Measurements from ENCODE around the gene DSCAML1. TPM values are rescaled to one million over a fixed set of nuclear protein-coding genes. Genes with fewer than 3 reads are reported as not detected.

The DSCAML1 gene
- total RNA-seq, 2 donors from 2014 or later, result 0.21 to 0.41 TPM

GRCh38 chr11:117837070-117837776 is 40.2 kb upstream of the DSCAML1 start:
- Histone ChIP-seq H3K4me1 (ENCODE audit: control insufficient read depth in 1 of 2, low read depth in 2 of 2) (no peaks in the 10 kb centered on the region), H3K9me3 (no peaks in the 10 kb centered on the region), H3K27ac (no peak overlapping the region), H3K4me3 (no peak overlapping the region), H3K36me3 (no peaks in the 10 kb centered on the region), H3K27me3 (replicated peaks; ENCODE audit: insufficient read depth) (no peaks in the 10 kb centered on the region)
- no peak for TF ChIP-seq CTCF (IDR thresholded peaks at IDR 0.05)
- ATAC-seq (ENCODE audit: insufficient number of reproducible peaks, low FRiP score, low read depth) (no peak), DNase-seq (ENCODE audit: low spot score) (no peak)

GRCh38 chr11:117836077-117836960 is 39.3 kb upstream of the DSCAML1 start:
- H3K4me1 ChIP-seq (ENCODE audit: control insufficient read depth in 1 of 2, low read depth in 2 of 2), result no peaks in the 10 kb centered on the region
- H3K27ac ChIP-seq, result no peak overlapping the region
- ATAC-seq (ENCODE audit: insufficient number of reproducible peaks, low FRiP score, low read depth) (no peak), DNase-seq (ENCODE audit: low spot score) (no peak)
- H3K36me3 ChIP-seq, result no peaks in the 10 kb centered on the region
- H3K9me3 ChIP-seq, result no peaks in the 10 kb centered on the region
- no peak overlapping the region for H3K4me3 ChIP-seq
- no peak for TF ChIP-seq CTCF (IDR thresholded peaks at IDR 0.05)
- no peaks in the 10 kb centered on the region for H3K27me3 ChIP-seq (replicated peaks; ENCODE audit: insufficient read depth)

- Histone ChIP-seq H3K4me3 (no peak overlapping the region), H3K36me3 (no peaks in the 10 kb centered on the region), H3K9me3 (no peaks in the 10 kb centered on the region), H3K27me3 (replicated peaks; ENCODE audit: insufficient read depth) (no peaks in the 10 kb centered on the region), H3K4me1 (ENCODE audit: control insufficient read depth in 1 of 2, low read depth in 2 of 2) (no peaks in the 10 kb centered on the region), H3K27ac (no peak overlapping the region)
- DNase-seq (ENCODE audit: low spot score), result no peak
- ATAC-seq (ENCODE audit: insufficient number of reproducible peaks, low FRiP score, low read depth), result no peak
- TF ChIP-seq CTCF (IDR thresholded peaks at IDR 0.05), result no peak
Measured at GRCh38 chr11:117835576-117835975, 38.6 kb upstream of the DSCAML1 start.

GRCh38 chr11:117834838-117835443 is 37.9 kb upstream of the DSCAML1 start:
- Histone ChIP-seq H3K27me3 (replicated peaks; ENCODE audit: insufficient read depth) (no peaks in the 10 kb centered on the region), H3K27ac (no peak overlapping the region), H3K4me1 (ENCODE audit: control insufficient read depth in 1 of 2, low read depth in 2 of 2) (no peaks in the 10 kb centered on the region), H3K9me3 (no peaks in the 10 kb centered on the region), H3K36me3 (no peaks in the 10 kb centered on the region), H3K4me3 (no peak overlapping the region)
- ATAC-seq (ENCODE audit: insufficient number of reproducible peaks, low FRiP score, low read depth) (no peak), DNase-seq (ENCODE audit: low spot score) (no peak)
- TF ChIP-seq CTCF (IDR thresholded peaks at IDR 0.05), result no peak

Measured in thoracic aorta (tissue), 2 donors.